AG04449 (cell line): ENCODE data around the gene TNS3.
A peak's percentile ranks its signal among the peaks of the same experiment; 100 is the strongest.

ENCODE experiments used
- CTCF ChIA-PET: fragments of 350-600 bp; formaldehyde crosslinking; extraction: SDS; loops from one replicate; lab custom pipeline; 2021; ENCODE audit warnings: antibody characterized with exemption; lab: Yijun Ruan, JAX
- POLR2A ChIA-PET: fragments of 400-600, 350-600 bp; formaldehyde crosslinking; extraction: SDS; loops from one replicate; lab custom pipeline; 2020; ENCODE audit warnings: antibody characterized with exemption, inconsistent platforms; lab: Yijun Ruan, JAX
- DNase-seq: peaks from one replicate; pipeline ENCODE4 v3.0.0-alpha.2; 2010; ENCODE audit warnings: low read depth, low spot score
- H3K4me3 ChIP-seq: 2 replicates; pipeline ENCODE4 v1.5.1; 2011; ENCODE audit warnings: low read depth, mild to moderate bottlenecking, control low read depth, low read length
- TF ChIP-seq, protein P1 (sequence below): IDR thresholded peaks from one replicate; pipeline ENCODE4 v1.5.1; 2011; ENCODE audit warnings: mild to moderate bottlenecking, moderate library complexity, low read length, control low read depth, inconsistent platforms; ENCODE audit not compliant: insufficient read depth; ENCODE audit errors: missing control alignments

Gene TNS3

DNA sequence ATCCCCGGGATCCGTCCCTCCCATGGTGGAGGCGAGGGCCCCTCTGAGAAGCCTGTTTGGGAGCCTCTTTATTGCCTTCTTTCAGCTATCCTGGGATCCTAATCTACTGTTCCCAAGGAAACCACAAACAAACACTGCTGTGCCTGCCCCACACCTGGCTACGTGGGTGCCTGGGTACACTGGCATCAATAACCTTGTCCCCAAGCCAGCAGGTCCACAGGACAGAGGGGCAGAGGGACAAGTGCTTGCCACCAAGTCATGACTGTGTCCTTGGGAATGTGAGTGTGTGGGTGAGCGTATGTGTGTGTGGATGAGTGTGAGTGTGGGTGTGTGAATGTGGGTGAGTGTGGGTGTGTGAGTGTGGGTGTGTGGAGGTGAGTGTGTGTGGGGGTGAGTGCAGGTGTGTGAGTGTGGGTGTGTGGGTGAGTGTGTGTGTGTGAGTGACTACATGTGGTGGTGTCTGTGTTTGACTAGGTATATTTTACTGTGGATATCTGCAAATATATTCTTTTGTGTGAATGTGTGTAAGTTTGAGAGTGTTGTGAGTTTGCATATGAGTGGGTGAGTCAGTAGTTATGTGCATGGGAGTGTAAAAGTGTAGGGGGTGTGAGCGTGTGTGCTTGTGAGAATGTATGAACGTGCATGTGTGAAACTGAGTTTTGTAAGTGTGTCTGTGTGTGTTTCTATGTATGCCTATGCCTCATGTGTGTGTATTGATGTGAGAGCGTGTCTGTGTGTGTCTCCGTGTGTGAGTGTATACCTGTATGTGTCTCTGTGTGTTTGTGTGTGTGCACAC lies 96.1 kb downstream of the TNS3 start:
- DNase-seq = no peak
- H3K4me3 ChIP-seq = no peak overlapping the region
- ChIA-PET POLR2A (no interaction called here), CTCF (interaction anchor here (1.1 kb wide), 1 partner anchor 8 kb away, joined by 3 read pairs; no protein-coding TSS in a partner anchor)
- TF ChIP-seq, protein P1, sequence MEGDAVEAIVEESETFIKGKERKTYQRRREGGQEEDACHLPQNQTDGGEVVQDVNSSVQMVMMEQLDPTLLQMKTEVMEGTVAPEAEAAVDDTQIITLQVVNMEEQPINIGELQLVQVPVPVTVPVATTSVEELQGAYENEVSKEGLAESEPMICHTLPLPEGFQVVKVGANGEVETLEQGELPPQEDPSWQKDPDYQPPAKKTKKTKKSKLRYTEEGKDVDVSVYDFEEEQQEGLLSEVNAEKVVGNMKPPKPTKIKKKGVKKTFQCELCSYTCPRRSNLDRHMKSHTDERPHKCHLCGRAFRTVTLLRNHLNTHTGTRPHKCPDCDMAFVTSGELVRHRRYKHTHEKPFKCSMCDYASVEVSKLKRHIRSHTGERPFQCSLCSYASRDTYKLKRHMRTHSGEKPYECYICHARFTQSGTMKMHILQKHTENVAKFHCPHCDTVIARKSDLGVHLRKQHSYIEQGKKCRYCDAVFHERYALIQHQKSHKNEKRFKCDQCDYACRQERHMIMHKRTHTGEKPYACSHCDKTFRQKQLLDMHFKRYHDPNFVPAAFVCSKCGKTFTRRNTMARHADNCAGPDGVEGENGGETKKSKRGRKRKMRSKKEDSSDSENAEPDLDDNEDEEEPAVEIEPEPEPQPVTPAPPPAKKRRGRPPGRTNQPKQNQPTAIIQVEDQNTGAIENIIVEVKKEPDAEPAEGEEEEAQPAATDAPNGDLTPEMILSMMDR = no peak

GRCh38 chr7:47484923-47485639 lies 96.8 kb downstream of the TNS3 start:
- TF ChIP-seq, protein P1 = no peak
- no peak for DNase-seq
- ChIA-PET POLR2A (no interaction called here), CTCF (interaction anchor here (1.0 to 1.1 kb wide), 2 partner anchors 9 to 339 kb away, joined by 3 to 4 read pairs; no protein-coding TSS in a partner anchor)
- H3K4me3 ChIP-seq = no peak overlapping the region

DNA sequence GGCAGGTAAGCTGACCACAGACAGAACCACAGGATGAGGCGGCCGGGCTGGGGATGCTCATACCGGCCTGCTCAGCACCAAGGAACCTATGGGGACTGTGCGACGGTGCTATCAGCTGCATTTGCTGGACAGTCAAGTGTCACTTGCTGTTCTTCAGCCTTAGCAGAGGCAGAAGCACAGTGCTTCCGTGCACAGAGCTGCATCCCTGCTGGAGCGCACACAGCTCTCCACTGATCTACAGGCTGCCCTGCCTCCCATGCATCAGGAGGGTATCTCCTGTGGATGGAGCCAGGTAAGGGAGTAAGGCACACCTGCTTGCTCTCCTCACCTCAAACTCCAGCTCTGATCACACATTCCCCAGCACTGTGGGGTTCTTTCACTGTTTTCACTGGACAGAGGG lies 97.5 kb downstream of the TNS3 start:
- TF ChIP-seq, protein P1 = no peak
- H3K4me3 ChIP-seq = no peak overlapping the region
- ChIA-PET CTCF (interaction anchor here (1.0 to 1.2 kb wide), 3 partner anchors 24 to 339 kb away, joined by 3 to 4 read pairs (median 4); no protein-coding TSS in a partner anchor), POLR2A (no interaction called here)
- DNase-seq = no peak

DNA sequence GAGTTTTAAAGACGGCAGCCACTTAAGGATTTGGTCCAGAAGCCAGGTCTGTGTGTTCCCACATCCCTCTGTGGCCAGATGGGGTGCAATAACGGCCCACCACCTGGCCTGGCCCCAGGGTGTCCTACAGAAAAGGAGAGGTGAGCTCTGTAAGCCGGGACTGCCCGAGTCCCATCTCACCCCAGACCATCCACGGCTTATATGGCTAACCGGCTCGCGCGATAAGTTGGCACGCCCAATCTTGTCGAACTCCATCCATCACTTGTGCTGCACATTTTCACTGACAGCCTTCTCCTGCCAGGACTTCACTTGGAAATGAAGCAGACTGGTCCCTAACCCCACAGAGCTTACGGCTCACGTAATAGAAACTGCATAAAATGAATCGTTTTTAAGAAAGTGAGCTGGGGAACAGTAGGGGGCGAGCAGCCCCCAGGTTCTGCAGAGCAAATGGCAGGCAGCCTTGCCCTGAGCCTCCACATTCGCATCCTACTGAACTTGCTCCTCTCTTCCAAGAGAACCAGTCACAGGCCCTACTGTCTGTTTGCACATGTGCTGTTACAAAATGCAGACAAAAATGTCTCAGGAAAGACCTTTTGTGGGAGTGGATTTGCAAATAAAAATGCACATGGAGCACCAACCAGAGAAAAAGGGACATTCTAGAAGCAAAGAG lies 98.2 kb downstream of the TNS3 start:
- DNase-seq = no peak
- POLR2A ChIA-PET = no interaction called here
- H3K4me3 ChIP-seq = no peak overlapping the region
- TF ChIP-seq, protein P1 = peak; percentile 3
- CTCF ChIA-PET = interaction anchor here (1.0 to 1.8 kb wide), 4 partner anchors 10 to 340 kb away, joined by 3 to 6 read pairs (median 4); no protein-coding TSS in a partner anchor

DNA sequence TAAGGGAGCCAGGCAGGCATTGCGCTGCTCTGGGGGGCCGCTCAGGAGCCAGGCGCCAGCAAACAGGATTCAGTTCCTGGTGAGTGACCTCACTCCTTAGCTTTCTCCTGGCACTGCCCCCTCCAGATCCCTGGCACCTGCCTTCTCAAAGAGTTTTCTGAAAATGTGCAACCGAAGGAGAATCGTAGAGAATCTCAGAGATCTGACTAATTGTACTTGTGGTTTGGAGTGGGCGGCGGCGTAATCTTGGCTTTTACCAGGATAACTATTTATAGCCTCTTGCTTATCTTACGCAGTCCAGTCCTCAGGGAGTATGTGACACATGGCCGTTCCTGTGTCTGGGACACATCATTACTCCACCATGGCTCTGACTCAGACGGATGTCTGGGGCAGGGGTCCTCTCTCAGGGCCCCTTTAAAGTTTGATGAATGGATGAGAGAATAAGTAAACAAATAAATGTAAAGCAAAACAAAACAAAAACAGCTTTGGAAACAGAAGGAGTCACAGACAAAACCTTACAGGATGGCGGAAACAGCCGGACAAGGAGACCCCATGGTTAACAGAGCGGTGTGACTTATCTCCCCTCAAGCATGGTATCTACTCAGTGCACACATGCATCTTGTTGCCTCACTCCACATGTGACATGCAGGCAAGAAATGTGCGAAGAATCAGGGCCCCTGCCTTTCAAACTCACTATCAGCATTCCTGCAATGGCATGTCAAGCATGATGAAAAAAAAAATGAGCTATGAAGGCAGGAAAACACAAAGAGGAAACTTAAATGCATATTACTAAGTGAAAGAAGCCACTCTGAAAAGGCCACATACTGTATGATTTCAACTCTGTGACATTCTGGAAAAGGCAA lies 99.7 kb downstream of the TNS3 start:
- CTCF ChIA-PET = interaction anchor here (0.8 to 1.8 kb wide), 4 partner anchors 11 to 317 kb away, joined by 3 to 6 read pairs (median 4); no protein-coding TSS in a partner anchor
- TF ChIP-seq, protein P1 = no peak
- H3K4me3 ChIP-seq = no peak overlapping the region
- POLR2A ChIA-PET = interaction anchor here (0.7 to 1.1 kb wide), 6 partner anchors 9 to 337 kb away, joined by 3 to 6 read pairs (median 4); no protein-coding TSS in a partner anchor
- peak; percentile 91 for DNase-seq
